Endothelial cell of umbilical vein (primary cell): ENCODE results near the gene LSM6. TPM values are rescaled to one million over a fixed set of nuclear protein-coding genes. Genes with fewer than 3 reads are reported as not detected.

Source experiments
- BruUV-seq: library from RNA; stranded (reverse); fragments of 400-500 nt; replicated peaks from 2 replicates; lab custom pipeline; 2021; lab: Mats Ljungman, UMichigan
- CTCF ChIA-PET: fragments of 300-600, 350-600 bp; sonication (Branson Sonifier 250); formaldehyde crosslinking; loops from one replicate; lab custom pipeline; 2021; ENCODE audit warnings: antibody characterized with exemption, inconsistent platforms; lab: Charles Lee
- POLR2A ChIA-PET: fragments of 300-600, 350-600 bp; sonication (Branson Sonifier 250); formaldehyde crosslinking; loops from one replicate; lab custom pipeline; 2021; ENCODE audit warnings: antibody characterized with exemption, inconsistent platforms; lab: Charles Lee
- DNase-seq: peaks from one replicate; pipeline ENCODE4 v3.0.0-alpha.2; 2011; ENCODE audit warnings: low read depth, low spot score
- FAIRE-seq: peaks from 2 replicates; lab custom pipeline; 2011; peaks lifted over from hg19 to GRCh38; lab: Jason Lieb, UNC
- H2AFZ ChIP-seq: 2 replicates; pipeline ENCODE4 v1.6.0; 2012; ENCODE audit warnings: low read depth, low read length, control low read depth, inconsistent platforms
- H3K27ac ChIP-seq: 2 replicates; pipeline ENCODE4 v1.5.1; 2011; ENCODE audit warnings: low read depth, mild to moderate bottlenecking, control low read depth, low read length, moderate library complexity; ENCODE audit not compliant: insufficient read depth
- H3K27me3 ChIP-seq, 2 experiments: 2 replicates each; pipeline versions ENCODE4 v1.6.0 to v1.6.1; 2011; ENCODE audit warnings: low read length in 2 of 2, mixed read lengths in 1 of 2; ENCODE audit not compliant: control insufficient read depth in 2 of 2, insufficient read depth in 2 of 2
- H3K36me3 ChIP-seq, 2 experiments: 2 replicates in 1 of 2; 3 replicates in 1 of 2; pipeline ENCODE4 v1.5.1; 2011; ENCODE audit warnings: low read length in 2 of 2, mild to moderate bottlenecking in 1 of 2, moderate library complexity in 1 of 2; ENCODE audit not compliant: control insufficient read depth in 2 of 2, insufficient read depth in 2 of 2; ENCODE audit errors: extremely low read depth in 1 of 2
- H3K4me1 ChIP-seq: 3 replicates; pipeline ENCODE4 v1.5.1; 2011; ENCODE audit warnings: mild to moderate bottlenecking, low read length; ENCODE audit not compliant: control insufficient read depth, insufficient read depth; ENCODE audit errors: extremely low read depth
- H3K4me2 ChIP-seq: 2 replicates; pipeline ENCODE4 v1.6.1; 2011; ENCODE audit warnings: low read length, control low read depth, mixed read lengths; ENCODE audit not compliant: insufficient read depth
- H3K4me3 ChIP-seq, 3 experiments: fragments of 200-600 bp in 1 of 3; sonication (generic), shearing (Covaris generic) in 1 of 3; replicated peaks in 1 of 3; 2 replicates each; pipeline ENCODE4 v1.5.1; 2011 to 2016; ENCODE audit warnings: control low read depth in 3 of 3, low read length in 3 of 3, mild to moderate bottlenecking in 2 of 3, inconsistent platforms in 1 of 3, low read depth in 1 of 3, moderate library complexity in 1 of 3; ENCODE audit not compliant: insufficient read depth in 1 of 3
- H3K79me2 ChIP-seq: 2 replicates; pipeline ENCODE4 v1.6.0; 2012; ENCODE audit warnings: low read length, inconsistent platforms; ENCODE audit not compliant: control insufficient read depth, insufficient read depth
- H3K9ac ChIP-seq: replicated peaks from 2 replicates; pipeline ENCODE3; 2011; ENCODE audit warnings: low read length, control low read depth; ENCODE audit not compliant: insufficient read depth; ENCODE audit errors: extremely low read depth
- H3K9me1 ChIP-seq: replicated peaks from 3 replicates; pipeline ENCODE4 v1.6.0; 2011; ENCODE audit warnings: mild to moderate bottlenecking, low read length; ENCODE audit not compliant: control insufficient read depth, insufficient read depth; ENCODE audit errors: extremely low read depth
- H3K9me3 ChIP-seq: replicated peaks from 2 replicates; pipeline ENCODE4 v1.5.1; 2012; ENCODE audit warnings: low read length, inconsistent platforms; ENCODE audit not compliant: control insufficient read depth, insufficient read depth
- H4K20me1 ChIP-seq: replicated peaks from 2 replicates; pipeline ENCODE3; 2011; ENCODE audit warnings: mild to moderate bottlenecking, low read length; ENCODE audit not compliant: control insufficient read depth, insufficient read depth; ENCODE audit errors: extremely low read depth
- CTCF ChIP-seq, 2 donors: IDR thresholded peaks; 1 replicate in 1 of 2; 2 replicates in 1 of 2; pipeline ENCODE4 v1.5.1; 2011; ENCODE audit warnings: low read length in 2 of 2, mild to moderate bottlenecking in 2 of 2, moderate library complexity in 2 of 2, control low read depth in 1 of 2, inconsistent platforms in 1 of 2, low read depth in 1 of 2; ENCODE audit not compliant: insufficient read depth in 1 of 2; ENCODE audit errors: extremely low read depth in 1 of 2
- EZH2 ChIP-seq: IDR thresholded peaks from 2 replicates; pipeline ENCODE4 v1.6.1; 2012; ENCODE audit warnings: borderline replicate concordance, low read depth, mild to moderate bottlenecking, moderate library complexity, low read length, inconsistent platforms; ENCODE audit not compliant: severe bottlenecking
- FOS ChIP-seq: IDR thresholded peaks from 2 replicates; pipeline ENCODE4 v1.6.1; 2011; ENCODE audit warnings: mild to moderate bottlenecking, low read length, moderate library complexity, borderline replicate concordance; ENCODE audit not compliant: insufficient read depth
- GATA2 ChIP-seq: IDR thresholded peaks from 2 replicates; pipeline ENCODE4 v1.7.0; 2011; ENCODE audit warnings: low read depth, mild to moderate bottlenecking, moderate library complexity, mixed read lengths, low read length; ENCODE audit not compliant: insufficient read length, insufficient read depth
- JUN ChIP-seq: IDR thresholded peaks from 2 replicates; pipeline ENCODE4 v1.6.1; 2011; ENCODE audit warnings: borderline replicate concordance, low read depth; ENCODE audit not compliant: insufficient read length, insufficient read depth
- MAX ChIP-seq: IDR thresholded peaks from 2 replicates; pipeline ENCODE4 v1.6.1; 2011; ENCODE audit not compliant: insufficient read depth, insufficient read length
- MYC ChIP-seq: IDR thresholded peaks from one replicate; pipeline ENCODE4 v1.6.1; 2011; ENCODE audit warnings: mild to moderate bottlenecking, low read depth, low read length
- POLR2A ChIP-seq: IDR thresholded peaks from 2 replicates; pipeline ENCODE4 v1.6.1; 2012; ENCODE audit warnings: low read depth, mild to moderate bottlenecking, control low read depth, low read length
- POLR2AphosphoS5 ChIP-seq: IDR thresholded peaks from 2 replicates; pipeline ENCODE4 v1.6.1; 2012; ENCODE audit warnings: low read depth, mild to moderate bottlenecking, control low read depth, low read length, moderate library complexity; ENCODE audit not compliant: insufficient read depth
- dilution Hi-C: fragments of 300-500 bp; cut with MboI; formaldehyde crosslinking; loops from one replicate; pipeline ENCODE4 v1.15.0; 2019; ENCODE audit warnings: low sequenced_read_pairs; ENCODE audit not compliant: extremely low pct_ligation_motif_present
- intact Hi-C: fragments of 100-400 bp; cut with micrococcal nuclease; formaldehyde crosslinking; loops from one replicate; pipeline ENCODE4 v1.10.0; 2022
- polyA plus RNA-seq, 4 experiments: library from polyadenylated mRNA; depleted of rRNA in 3 of 4; stranded (reverse) in 3 of 4; unstranded in 1 of 4; fragments of >200 nt; gene quantifications; 2 replicates each; pipeline versions ENCODE4 v1.2.1 to v1.2.3, GENCODE V29; 2011 to 2012; ENCODE audit warnings: missing spikeins in 1 of 4
- total RNA-seq: library from RNA; stranded (reverse); gene quantifications from 2 replicates; pipeline ENCODE4 v1.2.3, GENCODE V29; 2021

The LSM6 gene
- total and polyA plus RNA-seq, 2 donors (not counting 3 experiments of a cell fraction or from before 2014, with no cell fraction given), result 20.3 to 43.1 TPM

DNA sequence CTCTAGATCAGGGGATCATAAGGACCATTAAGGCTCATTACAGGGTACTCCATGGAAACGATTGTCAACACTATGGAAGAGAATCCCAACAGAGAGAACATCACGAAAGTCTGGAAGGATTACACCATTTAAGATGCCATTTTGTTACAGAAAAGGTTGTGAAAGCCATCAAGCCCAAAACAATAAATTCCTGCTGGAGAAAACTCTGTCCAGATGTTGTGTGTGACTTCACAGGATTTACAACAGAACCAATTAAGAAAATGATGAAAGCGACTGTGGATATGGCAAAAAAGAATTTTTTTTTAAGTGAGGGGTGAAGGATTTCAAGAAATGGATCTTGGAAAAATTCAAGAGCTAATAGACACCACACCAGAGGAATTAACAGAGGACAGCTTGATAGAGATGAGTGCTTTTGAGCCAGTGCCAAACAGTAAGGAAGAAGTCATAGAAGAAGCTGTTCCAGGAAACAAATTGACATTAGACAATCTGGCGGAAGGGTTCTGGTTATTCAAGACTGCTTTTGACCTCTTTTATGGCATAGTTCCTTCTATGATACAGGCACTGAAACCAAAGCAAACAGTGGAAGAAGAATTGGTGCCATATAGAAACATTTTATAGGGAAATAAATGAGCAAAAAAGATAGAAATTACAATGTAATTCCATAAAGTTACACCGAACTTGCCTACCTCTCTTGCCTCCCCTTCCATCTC lies 17.3 kb upstream of the LSM6 start:
- dilution Hi-C loops (no loop called here), intact Hi-C loops (no loop called here)
- Histone ChIP-seq H3K4me2 (no peak overlapping the region), H3K27ac (no peak overlapping the region), H3K4me3 (no peak overlapping the region), H4K20me1 (no peaks in the 10 kb centered on the region), H2AFZ (no peak overlapping the region), H3K79me2 (no peaks in the 10 kb centered on the region), H3K9ac (no peak overlapping the region), H3K4me1 (no peaks in the 10 kb centered on the region), H3K36me3 (no peaks in the 10 kb centered on the region), H3K9me3 (no peaks in the 10 kb centered on the region), H3K27me3 (peaks cover 2 to 4% of the 10 kb centered on the region in 2 experiments), H3K9me1 (no peaks in the 10 kb centered on the region)
- CTCF ChIA-PET, result interaction anchor here (0.6 kb wide), 1 partner anchor 16 kb away, joined by 3 read pairs; no protein-coding TSS in a partner anchor
- no peak for FAIRE-seq
- no TSS peak for BruUV-seq
- TF ChIP-seq MYC (no peak), POLR2A (no peak), MAX (no peak), FOS (no peak), JUN (no peak), CTCF (IDR thresholded peaks at IDR 0.05; ENCODE audit: extremely low read depth in 1 of 2, insufficient read depth in 1 of 2, low read depth in 1 of 2, low read length in 2 of 2) (no peak), GATA2 (no peak), POLR2AphosphoS5 (no peak), EZH2 (no peak)
- POLR2A ChIA-PET, result no interaction called here
- DNase-seq, result no peak
